ENCODE measurements around the gene CTR9.

The CTR9 gene

GRCh38 chr11:10749476-10749875, 1.6 kb upstream of the CTR9 start:
- H3K18ac ChIP-seq (ENCODE audit: low read depth in 1 of 2, low read length in 2 of 2), result no peak overlapping the region
- no peak overlapping the region for H3K4me2 ChIP-seq (ENCODE audit: low read length, poor library complexity, severe bottlenecking)
- no peak overlapping the region for H2BK120ac ChIP-seq (ENCODE audit: low read depth, low read length)
- H3K9ac ChIP-seq (ENCODE audit: low read length), result no peak overlapping the region
- no peak overlapping the region for H3K27ac ChIP-seq (ENCODE audit: low read length, poor library complexity, severe bottlenecking)
- no peaks in the 10 kb centered on the region for H3K9me3 ChIP-seq (ENCODE audit: control insufficient read depth, low read length)
- H2AFZ ChIP-seq (ENCODE audit: low read depth, low read length), result no peak overlapping the region
- H3K36me3 ChIP-seq (ENCODE audit: control insufficient read depth in 1 of 2, insufficient read depth in 2 of 2, low read depth in 1 of 2, low read length in 2 of 2), result peaks cover 0 to 19% of the 10 kb centered on the region in 2 experiments
- H2BK15ac ChIP-seq (ENCODE audit: low read depth, poor library complexity, severe bottlenecking), result no peak overlapping the region
- H3K79me1 ChIP-seq (replicated peaks; ENCODE audit: low read length, poor library complexity, severe bottlenecking), result peaks cover 3% of the 10 kb centered on the region
- H4K8ac ChIP-seq (ENCODE audit: low read length), result no peak overlapping the region
- H3K27me3 ChIP-seq (ENCODE audit: control insufficient read depth in 1 of 2, insufficient read depth in 1 of 2, low read length in 2 of 2), result no peaks in the 10 kb centered on the region
- no peak overlapping the region for H4K91ac ChIP-seq (ENCODE audit: low read length)
- H3K4me1 ChIP-seq (ENCODE audit: control insufficient read depth, insufficient read depth, low read depth, low read length), result peaks cover 3% of the 10 kb centered on the region
- no peak overlapping the region for H3K4ac ChIP-seq (ENCODE audit: low read depth in 1 of 2, low read length in 2 of 2)
- H2AK5ac ChIP-seq (ENCODE audit: low read length, severe bottlenecking), result no peak overlapping the region
- DNase-seq, result no peak
- no peak overlapping the region for H2BK5ac ChIP-seq (ENCODE audit: low read depth, low read length, poor library complexity, severe bottlenecking)
- WGBS, result over 99% methylated on average over 2 of the region's 2 CpGs
- H3K4me3 ChIP-seq (ENCODE audit: insufficient read depth in 1 of 2, low read depth in 1 of 2, low read length in 2 of 2), result no peak overlapping the region
- H3K14ac ChIP-seq (ENCODE audit: low read length in 2 of 2), result no peak overlapping the region
- no peak overlapping the region for H2BK12ac ChIP-seq (ENCODE audit: low read length in 2 of 2)
- H3K23ac ChIP-seq (ENCODE audit: low read length in 2 of 2), result no peak overlapping the region

- Histone ChIP-seq H3K4me1 (ENCODE audit: control insufficient read depth, insufficient read depth, low read depth, low read length) (peaks cover 3% of the 10 kb centered on the region), H3K4me2 (ENCODE audit: low read length, poor library complexity, severe bottlenecking) (peak overlapping the region; percentile 90), H4K91ac (ENCODE audit: low read length) (no peak overlapping the region), H2BK15ac (ENCODE audit: low read depth, poor library complexity, severe bottlenecking) (peak overlapping the region; percentile 100), H2AFZ (ENCODE audit: low read depth, low read length) (no peak overlapping the region), H3K14ac (ENCODE audit: low read length in 2 of 2) (no peak overlapping the region), H4K8ac (ENCODE audit: low read length) (no peak overlapping the region), H3K4me3 (ENCODE audit: insufficient read depth in 1 of 2, low read depth in 1 of 2, low read length in 2 of 2) (peak overlapping the region; percentile 89 to 93), H3K27me3 (ENCODE audit: control insufficient read depth in 1 of 2, insufficient read depth in 1 of 2, low read length in 2 of 2) (no peaks in the 10 kb centered on the region), H2BK12ac (ENCODE audit: low read length in 2 of 2) (no peak overlapping the region), H3K9me3 (ENCODE audit: control insufficient read depth, low read length) (no peaks in the 10 kb centered on the region), H3K36me3 (ENCODE audit: control insufficient read depth in 1 of 2, insufficient read depth in 2 of 2, low read depth in 1 of 2, low read length in 2 of 2) (peaks cover 0 to 40% of the 10 kb centered on the region in 2 experiments), H3K23ac (ENCODE audit: low read length in 2 of 2) (no peak overlapping the region), H2BK5ac (ENCODE audit: low read depth, low read length, poor library complexity, severe bottlenecking) (no peak overlapping the region), H3K9ac (ENCODE audit: low read length) (peak overlapping the region; percentile 93), H3K27ac (ENCODE audit: low read length, poor library complexity, severe bottlenecking) (no peak overlapping the region), H2AK5ac (ENCODE audit: low read length, severe bottlenecking) (no peak overlapping the region), H3K4ac (ENCODE audit: low read depth in 1 of 2, low read length in 2 of 2) (no peak overlapping the region), H2BK120ac (ENCODE audit: low read depth, low read length) (no peak overlapping the region), H3K79me1 (replicated peaks; ENCODE audit: low read length, poor library complexity, severe bottlenecking) (peaks cover 3% of the 10 kb centered on the region), H3K18ac (ENCODE audit: low read depth in 1 of 2, low read length in 2 of 2) (peak overlapping the region in 1 of 2 experiments; percentile 16)
- no peak for DNase-seq
- WGBS, result 6% methylated on average over 14 of the region's 14 CpGs
These were observed 515 bp downstream of the CTR9 start for GRCh38 chr11:10751581-10751940.

GRCh38 chr11:10752061-10752460, 1.0 kb downstream of the CTR9 start:
- Histone ChIP-seq H3K27me3 (ENCODE audit: control insufficient read depth in 1 of 2, insufficient read depth in 1 of 2, low read length in 2 of 2) (no peaks in the 10 kb centered on the region), H4K8ac (ENCODE audit: low read length) (no peak overlapping the region), H4K91ac (ENCODE audit: low read length) (no peak overlapping the region), H2BK5ac (ENCODE audit: low read depth, low read length, poor library complexity, severe bottlenecking) (no peak overlapping the region), H2BK120ac (ENCODE audit: low read depth, low read length) (no peak overlapping the region), H3K79me1 (replicated peaks; ENCODE audit: low read length, poor library complexity, severe bottlenecking) (peaks cover 4% of the 10 kb centered on the region), H2AK5ac (ENCODE audit: low read length, severe bottlenecking) (no peak overlapping the region), H3K4me2 (ENCODE audit: low read length, poor library complexity, severe bottlenecking) (peak overlapping the region; percentile 90), H3K36me3 (ENCODE audit: control insufficient read depth in 1 of 2, insufficient read depth in 2 of 2, low read depth in 1 of 2, low read length in 2 of 2) (peaks cover 3 to 45% of the 10 kb centered on the region in 2 experiments), H3K23ac (ENCODE audit: low read length in 2 of 2) (no peak overlapping the region), H2AFZ (ENCODE audit: low read depth, low read length) (no peak overlapping the region), H3K4me3 (ENCODE audit: insufficient read depth in 1 of 2, low read depth in 1 of 2, low read length in 2 of 2) (peak overlapping the region in 1 of 2 experiments; percentile 93), H3K4ac (ENCODE audit: low read depth in 1 of 2, low read length in 2 of 2) (no peak overlapping the region), H3K4me1 (ENCODE audit: control insufficient read depth, insufficient read depth, low read depth, low read length) (peaks cover 3% of the 10 kb centered on the region), H2BK12ac (ENCODE audit: low read length in 2 of 2) (no peak overlapping the region), H3K9ac (ENCODE audit: low read length) (peak overlapping the region; percentile 93), H2BK15ac (ENCODE audit: low read depth, poor library complexity, severe bottlenecking) (no peak overlapping the region), H3K14ac (ENCODE audit: low read length in 2 of 2) (no peak overlapping the region), H3K27ac (ENCODE audit: low read length, poor library complexity, severe bottlenecking) (no peak overlapping the region), H3K9me3 (ENCODE audit: control insufficient read depth, low read length) (no peaks in the 10 kb centered on the region), H3K18ac (ENCODE audit: low read depth in 1 of 2, low read length in 2 of 2) (no peak overlapping the region)
- no peak for DNase-seq
- WGBS, result 66% methylated on average over 2 of the region's 2 CpGs

DNA sequence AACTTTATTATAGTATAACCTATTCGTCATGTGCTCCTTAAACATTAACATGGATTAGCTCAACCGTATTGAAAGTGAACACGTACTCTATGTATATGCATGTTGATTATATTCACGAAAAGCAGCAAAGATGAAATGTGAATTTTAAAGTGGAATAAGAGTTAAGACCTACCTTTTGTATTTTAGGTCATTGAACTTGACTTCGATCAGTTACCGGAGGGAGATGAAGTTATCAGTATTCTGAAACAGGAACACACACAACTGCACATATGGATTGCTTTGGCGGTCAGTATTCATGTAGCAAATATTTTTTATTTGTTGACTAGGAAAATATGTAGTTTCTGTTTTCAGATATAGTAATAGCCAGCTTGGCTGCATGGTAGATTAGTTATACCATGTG, 1.4 kb downstream of the CTR9 start:
- Histone ChIP-seq H3K4me3 (ENCODE audit: insufficient read depth in 1 of 2, low read depth in 1 of 2, low read length in 2 of 2) (peak overlapping the region in 1 of 2 experiments; percentile 93), H3K18ac (ENCODE audit: low read depth in 1 of 2, low read length in 2 of 2) (no peak overlapping the region), H3K9me3 (ENCODE audit: control insufficient read depth, low read length) (no peaks in the 10 kb centered on the region), H3K27ac (ENCODE audit: low read length, poor library complexity, severe bottlenecking) (no peak overlapping the region), H3K79me1 (replicated peaks; ENCODE audit: low read length, poor library complexity, severe bottlenecking) (peaks cover 7% of the 10 kb centered on the region), H2BK15ac (ENCODE audit: low read depth, poor library complexity, severe bottlenecking) (no peak overlapping the region), H3K14ac (ENCODE audit: low read length in 2 of 2) (no peak overlapping the region), H3K4me1 (ENCODE audit: control insufficient read depth, insufficient read depth, low read depth, low read length) (peaks cover 3% of the 10 kb centered on the region), H2BK12ac (ENCODE audit: low read length in 2 of 2) (no peak overlapping the region), H2AK5ac (ENCODE audit: low read length, severe bottlenecking) (no peak overlapping the region), H3K9ac (ENCODE audit: low read length) (peak overlapping the region; percentile 93), H3K4me2 (ENCODE audit: low read length, poor library complexity, severe bottlenecking) (no peak overlapping the region), H3K36me3 (ENCODE audit: control insufficient read depth in 1 of 2, insufficient read depth in 2 of 2, low read depth in 1 of 2, low read length in 2 of 2) (peaks cover 6 to 49% of the 10 kb centered on the region in 2 experiments), H3K23ac (ENCODE audit: low read length in 2 of 2) (no peak overlapping the region), H2AFZ (ENCODE audit: low read depth, low read length) (no peak overlapping the region), H4K91ac (ENCODE audit: low read length) (no peak overlapping the region), H3K4ac (ENCODE audit: low read depth in 1 of 2, low read length in 2 of 2) (no peak overlapping the region), H4K8ac (ENCODE audit: low read length) (no peak overlapping the region), H2BK5ac (ENCODE audit: low read depth, low read length, poor library complexity, severe bottlenecking) (no peak overlapping the region), H3K27me3 (ENCODE audit: control insufficient read depth in 1 of 2, insufficient read depth in 1 of 2, low read length in 2 of 2) (no peaks in the 10 kb centered on the region), H2BK120ac (ENCODE audit: low read depth, low read length) (no peak overlapping the region)
- 92% methylated on average over 7 of the region's 7 CpGs for WGBS
- no peak for DNase-seq

All from mesenchymal stem cell (in vitro differentiated cells and primary cell).